Coronary artery (tissue), 2 donors: ENCODE results near the gene USP32.
"Not testable (repeated sequence)": the region's sequence is repeated elsewhere in the genome, so short reads cannot be mapped to it uniquely, and the experiment has no call there.

ENCODE experiments used
- DNase-seq: peaks from one replicate; pipeline ENCODE4 v3.0.0-alpha.2; 2017; ENCODE audit warnings: low spot score
- H3K27ac ChIP-seq, 2 donors: fragments of 200-600 bp; sonication (generic); one replicate each; pipeline ENCODE4 v1.5.1; 2016 to 2019
- H3K4me3 ChIP-seq: fragments of 200-600 bp; sonication (generic); 2 replicates; pipeline ENCODE4 v1.5.1; 2016; ENCODE audit warnings: mild to moderate bottlenecking, moderate library complexity
- TF ChIP-seq, protein P1 (sequence below): fragments of 200-600 bp; sonication (generic); IDR thresholded peaks from one replicate; pipeline ENCODE4 v1.5.1; 2019; ENCODE audit warnings: antibody characterized with exemption

The USP32 gene

DNA sequence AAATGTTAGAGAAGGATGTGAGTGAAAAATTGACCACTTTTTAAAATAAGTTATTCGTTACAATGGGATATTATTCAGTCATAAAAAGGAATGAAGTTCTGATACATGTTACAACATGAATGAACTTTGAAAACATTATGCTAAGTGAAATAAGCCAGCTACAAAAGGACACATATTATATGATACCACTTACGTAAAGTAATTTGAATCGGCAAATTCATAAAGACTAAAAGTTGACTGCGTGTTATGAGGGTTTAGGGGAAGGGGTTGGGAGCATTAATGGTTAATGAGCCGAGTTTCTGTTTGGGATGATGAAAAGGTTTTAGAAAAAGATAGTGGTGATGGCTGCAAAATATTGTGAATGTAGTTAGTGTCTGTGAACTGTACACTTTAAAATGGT, 73.1 kb downstream of the USP32 start:
- H3K4me3 ChIP-seq: no peak overlapping the region
- TF ChIP-seq, protein P1, sequence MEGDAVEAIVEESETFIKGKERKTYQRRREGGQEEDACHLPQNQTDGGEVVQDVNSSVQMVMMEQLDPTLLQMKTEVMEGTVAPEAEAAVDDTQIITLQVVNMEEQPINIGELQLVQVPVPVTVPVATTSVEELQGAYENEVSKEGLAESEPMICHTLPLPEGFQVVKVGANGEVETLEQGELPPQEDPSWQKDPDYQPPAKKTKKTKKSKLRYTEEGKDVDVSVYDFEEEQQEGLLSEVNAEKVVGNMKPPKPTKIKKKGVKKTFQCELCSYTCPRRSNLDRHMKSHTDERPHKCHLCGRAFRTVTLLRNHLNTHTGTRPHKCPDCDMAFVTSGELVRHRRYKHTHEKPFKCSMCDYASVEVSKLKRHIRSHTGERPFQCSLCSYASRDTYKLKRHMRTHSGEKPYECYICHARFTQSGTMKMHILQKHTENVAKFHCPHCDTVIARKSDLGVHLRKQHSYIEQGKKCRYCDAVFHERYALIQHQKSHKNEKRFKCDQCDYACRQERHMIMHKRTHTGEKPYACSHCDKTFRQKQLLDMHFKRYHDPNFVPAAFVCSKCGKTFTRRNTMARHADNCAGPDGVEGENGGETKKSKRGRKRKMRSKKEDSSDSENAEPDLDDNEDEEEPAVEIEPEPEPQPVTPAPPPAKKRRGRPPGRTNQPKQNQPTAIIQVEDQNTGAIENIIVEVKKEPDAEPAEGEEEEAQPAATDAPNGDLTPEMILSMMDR: no peak
- H3K27ac ChIP-seq: no peak overlapping the region
- no peak for DNase-seq

DNA sequence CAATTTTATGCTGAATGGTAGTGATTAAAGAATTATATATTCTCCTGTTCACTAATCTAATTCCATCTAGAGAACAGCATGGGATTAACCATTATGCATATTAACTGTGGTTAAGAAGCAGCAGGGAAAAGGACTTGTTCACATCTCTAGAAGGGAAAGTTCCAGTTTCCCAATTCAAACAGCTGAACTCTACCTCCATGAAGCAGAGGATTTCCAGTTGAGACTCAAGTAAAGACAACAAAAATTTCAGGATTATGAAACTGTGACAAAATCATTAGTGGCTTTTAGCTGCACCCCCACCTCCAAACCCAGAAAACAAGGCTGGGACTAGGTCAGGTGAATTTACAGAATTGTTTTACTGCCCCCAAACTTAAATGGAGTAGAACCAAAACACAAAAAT, 73.6 kb downstream of the USP32 start:
- no peak for DNase-seq
- no peak overlapping the region for H3K27ac ChIP-seq
- TF ChIP-seq, protein P1: no peak
- H3K4me3 ChIP-seq: no peak overlapping the region

DNA sequence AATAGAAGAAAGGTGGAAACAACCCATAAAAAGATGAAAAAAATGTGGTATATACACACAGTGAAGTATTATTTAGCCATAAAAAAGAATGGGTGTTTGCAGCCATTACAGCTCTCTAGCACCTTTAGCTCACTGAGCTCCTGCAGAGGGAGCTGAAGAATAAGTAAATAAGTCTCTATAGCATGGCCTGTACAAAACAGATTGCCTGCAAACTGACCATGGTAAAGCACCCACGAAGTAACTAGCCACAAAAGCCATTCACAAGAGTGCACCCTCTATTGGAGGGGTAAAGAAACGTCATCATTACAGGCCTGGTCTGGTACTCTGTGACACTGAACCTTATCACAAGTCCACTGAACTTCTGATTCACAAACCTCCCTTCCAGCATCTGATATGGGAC, 76.3 kb downstream of the USP32 start:
- no peak overlapping the region for H3K4me3 ChIP-seq
- DNase-seq: no peak
- no peak overlapping the region for H3K27ac ChIP-seq
- TF ChIP-seq, protein P1: no peak

DNA sequence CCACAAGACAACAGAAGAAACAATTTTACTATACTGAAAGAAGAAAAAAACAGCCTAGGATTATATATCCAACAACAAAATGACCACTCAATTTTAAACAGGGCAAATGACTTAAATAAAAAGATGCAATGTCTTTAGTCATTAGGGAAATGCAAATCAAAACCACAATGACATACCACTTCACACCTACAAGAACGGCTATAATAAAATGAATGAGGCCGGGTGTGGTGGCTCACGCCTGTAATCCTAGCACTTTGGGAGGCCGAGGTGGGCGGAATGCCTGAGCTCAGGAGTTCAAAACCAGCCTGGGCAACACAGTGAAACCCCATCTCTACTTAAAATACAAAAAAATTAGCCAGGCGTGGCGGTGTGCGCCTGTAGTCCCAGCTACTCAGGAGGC, 77.0 kb downstream of the USP32 start:
- H3K27ac ChIP-seq, H3K4me3 ChIP-seq, DNase-seq: not testable (repeated sequence)

DNA sequence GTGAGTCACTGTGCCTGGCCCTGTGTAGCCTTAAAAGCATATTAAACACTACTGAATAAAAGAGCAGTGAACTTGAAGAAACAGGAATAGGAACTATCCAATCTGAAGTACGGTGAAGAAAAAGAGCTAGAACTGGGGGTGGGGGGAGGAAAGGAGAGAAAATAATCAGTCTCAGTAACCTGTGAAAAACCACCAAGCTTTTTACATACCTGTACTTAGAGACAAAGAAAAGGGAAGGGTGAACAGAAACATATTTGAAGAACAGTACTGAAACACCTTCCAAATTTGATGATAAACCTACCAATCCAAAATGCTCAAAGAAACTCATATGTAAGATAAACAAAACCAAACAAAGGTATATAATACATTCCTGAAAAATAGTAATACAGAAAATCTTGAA, 77.5 kb downstream of the USP32 start:
- H3K27ac ChIP-seq: no peak overlapping the region
- TF ChIP-seq, protein P1: no peak
- no peak overlapping the region for H3K4me3 ChIP-seq
- DNase-seq: no peak

DNA sequence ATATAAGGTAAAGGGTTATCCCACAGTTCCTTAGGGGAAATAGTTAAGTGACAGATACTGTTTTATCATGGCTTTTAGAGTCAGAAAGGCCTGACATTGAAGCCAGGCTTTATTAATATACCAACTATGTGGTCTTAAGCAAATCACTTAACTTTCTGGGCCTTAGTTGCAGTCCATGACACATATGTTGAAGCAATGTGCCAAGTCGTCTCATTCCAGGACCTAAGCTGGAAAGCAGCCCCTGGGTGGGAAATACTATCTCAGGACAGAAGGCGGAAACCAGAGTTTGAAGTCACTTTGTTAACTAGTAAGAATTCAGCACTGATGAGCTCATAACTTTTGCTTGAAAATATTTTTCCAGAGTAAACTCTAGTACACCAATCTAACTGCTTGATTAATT, 80.0 kb downstream of the USP32 start:
- Histone ChIP-seq H3K27ac (no peak overlapping the region), H3K4me3 (no peak overlapping the region)
- TF ChIP-seq, protein P1: no peak
- no peak for DNase-seq

DNA sequence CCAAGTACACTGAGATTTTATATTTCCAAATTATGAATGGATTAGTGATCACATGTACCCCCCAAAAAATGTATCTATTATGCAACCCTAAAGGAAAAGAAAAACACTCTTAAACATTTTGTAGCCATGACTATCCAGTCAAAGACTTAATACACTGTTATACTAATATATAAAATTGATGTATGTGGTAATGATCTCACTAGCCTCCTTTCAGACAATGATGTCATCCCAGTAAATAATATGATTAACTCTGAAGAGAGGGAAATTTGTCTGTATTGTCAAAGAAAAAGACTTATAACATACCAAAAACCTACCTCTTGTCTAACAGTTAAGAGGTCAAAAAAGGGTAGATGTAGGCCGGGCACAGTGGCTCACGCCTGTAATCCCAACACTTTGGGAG, 80.7 kb downstream of the USP32 start:
- DNase-seq: no peak
- TF ChIP-seq, protein P1: no peak
- no peak overlapping the region for H3K4me3 ChIP-seq
- H3K27ac ChIP-seq: no peak overlapping the region

DNA sequence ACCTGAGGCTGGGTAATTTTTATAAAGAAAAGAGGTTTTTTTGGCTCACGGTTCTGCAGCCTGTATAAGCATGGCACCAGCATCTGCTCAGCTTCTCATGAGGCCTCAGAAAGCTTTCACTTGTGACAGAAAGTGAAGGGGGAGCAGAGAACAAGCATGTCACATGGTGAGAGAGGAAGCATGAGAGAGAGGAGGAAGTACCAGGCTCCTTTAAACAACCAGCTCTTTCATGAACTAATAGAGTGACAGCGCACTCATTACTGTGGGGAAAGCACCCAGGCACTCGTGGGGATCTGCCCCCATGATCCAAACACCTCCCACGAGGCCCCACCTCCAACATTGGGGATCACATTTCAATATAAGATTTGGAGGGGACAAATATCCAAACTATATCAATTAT, 86.8 kb downstream of the USP32 start:
- no peak for DNase-seq

More for the DNA sequence above, 86.8 kb downstream of the USP32 start:
- TF ChIP-seq, protein P1: no peak
- no peak overlapping the region for H3K4me3 ChIP-seq
- no peak overlapping the region for H3K27ac ChIP-seq
